Smooth muscle cell of the brain vasculature (primary cell): Measurements from ENCODE around the gene LENG1.

Experiments
- DNase-seq: peaks from one replicate; pipeline ENCODE4 v3.0.0-alpha.2; 2012; ENCODE audit warnings: low read depth, low spot score

The LENG1 gene

GRCh38 chr19:54109651-54110050 is 49.9 kb downstream of the LENG1 start:
- no peak for DNase-seq

GRCh38 chr19:54108496-54108895 is 51.0 kb downstream of the LENG1 start:
- DNase-seq, result no peak

DNA sequence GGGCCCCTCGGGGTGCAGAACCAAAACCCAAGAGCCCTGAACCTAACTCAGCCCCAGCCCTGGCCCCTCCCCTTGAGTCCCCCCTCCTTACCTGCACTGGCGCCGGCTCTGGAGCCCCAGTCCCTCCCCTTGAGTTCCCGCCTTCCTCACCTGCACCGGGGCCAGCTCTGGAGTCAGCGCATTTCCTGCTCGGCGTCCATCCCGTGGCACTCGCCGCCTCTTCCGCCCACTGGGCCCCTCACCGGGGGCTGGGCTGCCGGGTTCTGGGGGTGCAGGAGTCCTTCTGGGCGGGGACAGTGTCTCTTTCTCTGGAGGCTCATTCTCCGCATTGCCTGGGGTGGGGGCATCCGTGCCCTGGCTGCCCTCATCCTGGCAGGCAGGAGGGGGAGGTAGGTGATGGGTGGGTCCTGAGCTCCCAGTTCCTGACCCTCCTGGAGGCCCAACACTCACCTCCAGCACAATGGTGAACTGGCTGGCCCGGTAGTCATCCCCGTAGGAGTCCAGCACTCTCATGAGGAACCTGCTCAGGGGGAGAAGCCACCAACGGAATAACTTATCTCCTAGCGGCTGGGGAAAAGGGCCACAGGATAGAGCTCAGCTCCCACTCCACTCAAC is 51.5 kb downstream of the LENG1 start:
- DNase-seq, result no peak

DNA sequence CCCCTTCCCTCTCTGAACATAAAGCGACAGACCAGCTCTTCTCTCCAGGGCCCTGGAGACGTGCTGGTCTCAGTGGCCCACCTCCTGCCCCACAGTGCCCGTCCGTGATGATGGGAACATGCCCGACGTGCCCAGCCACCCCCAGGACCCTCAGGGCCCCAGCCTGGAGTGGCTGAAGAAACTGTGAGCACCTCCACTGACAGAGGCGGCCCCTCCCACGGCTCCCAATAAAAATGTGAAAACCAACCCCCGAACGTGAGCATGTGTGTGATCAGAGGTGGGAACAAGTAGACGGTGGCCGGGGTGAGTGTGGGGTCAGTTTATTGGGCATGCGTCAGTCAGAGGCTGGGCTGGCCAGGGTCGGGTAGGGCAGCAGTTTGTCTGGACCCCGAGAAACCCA is 52.8 kb downstream of the LENG1 start:
- no peak for DNase-seq

DNA sequence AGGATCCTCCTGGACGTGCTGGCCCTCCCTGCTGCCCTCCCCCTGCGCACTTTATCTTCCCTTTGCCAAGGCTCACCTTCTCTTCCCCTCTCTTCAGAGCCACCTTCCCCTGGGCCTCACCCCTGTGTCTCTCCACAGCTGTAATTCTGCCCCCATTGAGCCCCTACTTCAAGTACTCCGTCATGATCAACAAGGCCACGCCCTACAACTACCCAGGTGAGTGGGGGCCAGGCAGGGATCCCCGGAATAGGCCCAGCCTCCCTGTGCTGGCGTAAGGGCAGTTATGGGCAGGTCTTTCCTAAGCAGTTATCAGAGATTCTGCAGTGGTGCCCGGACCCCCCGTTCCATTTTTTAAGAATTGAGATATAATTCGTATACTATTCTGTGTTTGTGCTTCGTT is 53.7 kb downstream of the LENG1 start:
- DNase-seq, result no peak
